ENCODE data around the gene ULK1.
"Not testable (repeated sequence)": the region's sequence is repeated elsewhere in the genome, so short reads cannot be mapped to it uniquely, and the experiment has no call there.

The ULK1 gene

DNA sequence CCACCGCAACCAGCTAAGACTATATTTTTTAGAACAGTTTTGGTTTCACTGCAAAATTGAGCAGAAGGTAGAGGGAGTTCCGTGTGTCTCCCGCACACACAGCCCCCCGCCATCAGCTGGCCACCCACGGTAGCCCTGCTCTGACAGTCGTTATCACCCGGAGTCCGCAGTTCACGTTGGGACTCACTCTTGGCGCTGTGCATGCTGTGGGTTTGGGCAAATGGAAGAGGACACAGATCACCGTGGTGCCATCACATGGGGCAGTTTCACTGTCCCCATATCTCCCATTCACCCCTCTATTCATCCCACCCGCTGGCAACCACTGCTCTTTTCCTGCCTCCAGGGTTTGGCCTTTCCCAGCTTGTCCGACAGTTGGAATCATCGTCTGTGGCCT is 31.8 kb upstream of the ULK1 start:
- DNase-seq: no peak

DNA sequence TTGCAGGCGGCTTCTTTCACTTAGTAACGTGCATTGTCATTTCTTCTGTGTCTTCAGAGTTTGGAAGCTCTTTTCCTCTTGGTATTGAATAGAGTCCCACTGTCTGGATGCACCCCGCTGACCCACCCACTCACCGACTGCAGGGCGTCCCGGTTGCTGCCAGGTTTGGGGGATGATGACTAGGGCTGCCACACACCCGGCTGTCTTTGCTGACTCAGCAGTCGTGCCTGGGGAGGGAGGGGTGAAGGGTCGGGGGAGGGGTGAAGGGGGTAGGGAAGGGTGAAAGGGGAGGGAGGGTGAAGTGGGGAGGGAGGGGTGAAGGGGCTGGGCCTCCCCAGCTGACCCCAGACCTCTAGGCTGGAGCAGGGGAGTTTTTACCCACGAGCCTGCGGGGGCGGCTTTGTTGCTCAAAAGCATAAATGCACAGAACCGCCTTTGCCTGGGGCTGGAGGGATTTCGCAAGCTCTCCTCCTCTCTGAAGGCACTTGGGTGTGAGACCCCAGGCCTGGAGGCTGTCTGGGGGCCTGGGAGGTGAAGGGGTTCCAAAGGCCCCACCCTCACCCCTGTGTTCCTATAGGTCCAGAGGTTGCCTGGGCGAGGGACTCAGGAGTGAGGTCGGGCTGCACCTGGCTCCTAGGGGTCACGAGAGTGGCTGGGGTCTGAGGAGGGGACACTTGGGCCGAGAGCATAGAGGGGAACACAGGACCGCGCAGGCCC is 31.3 kb upstream of the ULK1 start:
- no peak for DNase-seq

DNA sequence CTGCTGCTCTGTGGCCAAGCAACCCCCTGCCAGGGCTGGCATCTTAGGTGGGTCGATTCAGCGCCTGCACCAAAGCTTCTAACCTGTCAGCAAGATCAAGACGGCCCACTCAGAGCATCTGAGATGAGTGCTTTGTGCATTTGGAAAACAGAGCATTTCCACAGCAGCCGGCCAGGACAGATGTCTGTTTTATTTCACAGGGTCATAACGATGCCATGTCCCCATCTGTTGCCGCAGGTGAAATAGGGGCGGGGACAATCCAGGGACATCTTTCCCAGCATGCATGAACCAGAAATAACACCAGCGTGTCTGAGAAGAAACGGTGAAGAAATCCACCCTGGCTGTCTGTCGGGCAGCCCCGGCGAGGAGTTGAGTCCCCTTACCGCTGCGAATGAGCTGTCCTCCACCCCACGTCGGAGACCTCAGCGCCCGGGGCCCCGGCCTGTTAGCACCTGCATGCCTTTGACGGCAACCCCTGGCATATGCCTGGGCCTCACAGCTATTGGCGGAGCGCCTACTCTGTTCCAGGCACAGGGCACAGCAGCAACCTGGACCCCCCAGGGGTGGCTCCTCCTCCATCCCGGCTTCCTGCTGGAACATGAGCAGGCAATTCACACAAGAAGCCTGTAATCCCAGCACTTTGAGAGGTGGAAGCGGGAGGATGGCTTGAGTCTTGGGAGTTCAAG is 30.6 kb upstream of the ULK1 start:
- no peak for DNase-seq

DNA sequence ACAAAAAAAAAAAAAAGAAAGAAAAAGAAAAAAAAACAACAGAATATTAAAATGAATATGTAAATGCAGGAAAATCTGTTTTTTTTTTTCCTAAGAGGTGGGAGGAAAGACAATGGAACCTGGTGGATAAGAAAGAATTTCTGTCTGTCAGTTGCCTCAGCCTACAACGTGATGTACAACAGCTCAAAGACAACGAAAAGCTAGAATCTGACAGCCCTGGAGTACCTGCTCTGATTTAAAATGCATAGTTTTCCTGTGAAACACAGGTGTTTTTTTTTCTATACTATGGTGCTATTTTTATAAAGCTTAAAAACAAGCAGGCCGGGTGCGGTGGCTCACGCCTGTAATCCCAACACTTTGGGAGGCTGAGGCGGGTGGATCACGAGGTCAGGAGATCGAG is 30.0 kb upstream of the ULK1 start:
- DNase-seq: no peak

DNA sequence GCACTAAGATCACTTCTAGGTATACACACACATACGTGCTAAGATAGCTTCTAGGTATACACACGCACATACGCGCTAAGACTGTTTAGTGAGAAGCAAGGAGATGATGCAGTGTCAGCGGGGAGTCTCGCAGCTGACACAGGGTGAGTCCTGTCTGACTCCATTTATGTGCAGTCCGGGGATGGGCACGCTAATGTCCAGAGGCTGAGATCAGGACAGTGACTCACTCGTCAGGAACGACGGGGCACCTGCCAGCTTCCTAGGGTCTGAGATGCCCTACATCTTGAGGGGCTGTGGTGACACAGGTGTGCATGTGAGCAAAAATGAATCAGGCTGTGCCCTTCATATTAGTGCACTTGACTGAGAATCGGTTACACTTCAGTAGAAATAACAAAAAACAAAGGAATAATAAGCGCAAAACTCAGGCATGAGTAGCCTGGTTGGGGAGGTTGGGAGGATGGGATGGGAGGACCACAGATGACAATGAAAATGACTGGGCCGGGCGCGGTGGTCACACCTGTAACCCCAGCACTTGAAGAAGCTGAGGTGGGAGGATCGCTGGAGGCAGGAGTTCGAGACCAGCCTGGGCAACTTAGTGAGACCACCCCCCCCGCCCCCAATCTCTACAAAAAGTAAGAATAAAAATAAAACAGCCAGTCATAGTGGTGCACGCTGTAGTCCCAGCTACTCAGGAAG is 29.1 kb upstream of the ULK1 start:
- DNase-seq: no peak

DNA sequence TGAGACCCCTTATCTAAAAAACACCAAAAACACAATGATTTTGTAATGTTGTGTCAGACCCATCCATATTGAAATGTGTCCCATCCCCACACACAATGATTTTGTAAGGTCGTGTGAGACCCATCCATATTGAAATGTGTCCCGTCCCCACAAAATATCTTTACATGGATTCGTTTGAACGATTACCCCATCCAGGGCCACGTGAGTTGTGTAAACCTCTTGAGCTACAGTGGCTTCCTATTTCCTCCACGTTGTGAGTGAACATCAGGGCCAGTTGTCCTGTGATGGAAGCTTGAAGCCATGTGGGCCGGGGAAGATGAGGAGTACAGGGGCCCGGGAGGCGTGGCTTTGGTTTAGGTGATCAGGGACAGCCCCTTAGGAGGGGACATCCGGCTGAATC is 27.0 kb upstream of the ULK1 start:
- no peak for DNase-seq

DNA sequence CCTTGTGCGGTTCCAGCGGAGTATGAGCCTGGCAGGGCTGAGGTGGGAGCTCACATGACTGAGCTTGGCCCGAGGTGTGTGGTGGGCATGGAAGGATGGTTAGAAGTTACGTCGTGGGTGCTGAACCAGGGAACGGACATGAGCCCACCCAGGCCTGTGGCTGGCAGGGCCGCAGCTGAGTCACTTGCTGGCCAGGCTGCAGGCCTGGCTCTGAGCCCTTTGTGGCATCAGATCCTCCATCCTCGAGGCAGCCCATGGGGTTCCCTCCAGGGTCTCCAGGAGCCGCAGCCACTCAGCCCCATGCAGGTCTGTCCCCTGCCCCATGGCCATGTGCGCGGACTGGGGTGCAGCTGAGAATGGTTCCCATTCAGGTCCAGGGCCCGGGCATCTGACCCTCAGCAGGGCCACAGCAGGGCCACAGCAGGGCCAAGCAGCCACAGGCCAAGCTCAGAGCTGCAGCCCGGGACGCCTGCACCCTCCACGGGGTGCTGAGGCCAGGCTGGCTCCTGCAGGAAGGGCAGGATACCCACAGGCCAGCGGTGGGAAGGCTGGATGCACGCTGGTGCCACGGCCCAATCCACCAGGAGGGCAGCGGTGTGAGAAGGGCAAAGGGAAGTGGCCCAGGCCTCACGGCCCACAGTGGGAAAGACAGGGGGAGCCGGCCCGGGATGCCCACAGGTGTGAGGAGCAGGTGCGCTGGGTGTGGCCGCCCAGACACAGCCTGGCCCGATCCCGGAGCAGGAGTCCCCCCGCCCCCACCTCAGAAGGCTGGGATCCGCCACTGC is 26.3 kb upstream of the ULK1 start:
- no peak for DNase-seq

DNA sequence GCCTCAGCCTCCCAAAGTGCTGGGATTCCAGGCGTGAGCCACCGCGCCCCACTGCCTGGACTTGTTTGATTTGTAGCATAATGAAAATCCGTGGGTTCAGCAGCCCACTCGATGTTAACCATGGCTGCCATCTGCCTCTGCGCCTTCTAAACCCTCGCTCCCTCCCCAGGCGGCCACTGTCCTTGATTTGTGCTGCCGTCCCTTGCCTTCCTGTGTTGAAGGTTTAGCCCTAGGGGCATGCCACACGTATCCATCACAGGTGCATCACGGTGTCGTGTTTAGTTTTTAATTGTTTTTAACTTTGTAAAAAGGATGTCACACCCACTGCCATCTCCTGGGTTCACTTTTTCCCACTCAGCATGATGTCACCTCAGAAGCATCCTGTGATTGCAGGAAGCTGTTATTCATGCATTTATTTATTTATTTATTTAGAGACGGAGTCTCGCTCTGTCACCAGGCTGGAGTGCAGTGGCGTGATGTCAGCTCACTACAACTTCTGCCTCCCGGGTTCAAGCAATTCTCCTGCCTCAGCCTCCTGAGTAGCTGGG is 24.5 kb upstream of the ULK1 start:
- DNase-seq: no peak

DNA sequence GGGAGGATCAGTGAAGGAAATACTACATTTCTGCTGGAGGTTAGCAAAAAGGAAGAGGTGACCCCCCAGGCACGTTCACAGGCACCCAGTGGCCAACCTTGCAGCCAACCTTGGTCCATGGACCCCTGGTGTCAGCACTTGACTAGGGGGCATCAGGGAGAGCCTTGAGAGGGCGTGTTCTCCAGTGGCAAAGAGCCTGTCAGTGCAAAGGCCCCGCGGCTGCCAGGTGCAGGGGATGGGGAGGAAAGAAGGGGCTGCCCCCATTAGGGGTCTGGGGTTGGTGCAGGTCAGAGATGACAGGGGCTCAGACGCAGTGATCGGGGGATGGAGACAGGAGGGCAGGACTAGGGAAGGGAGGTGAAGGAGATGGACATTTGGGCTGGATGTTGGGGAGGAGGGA is 22.7 kb upstream of the ULK1 start:
- DNase-seq: no peak

DNA sequence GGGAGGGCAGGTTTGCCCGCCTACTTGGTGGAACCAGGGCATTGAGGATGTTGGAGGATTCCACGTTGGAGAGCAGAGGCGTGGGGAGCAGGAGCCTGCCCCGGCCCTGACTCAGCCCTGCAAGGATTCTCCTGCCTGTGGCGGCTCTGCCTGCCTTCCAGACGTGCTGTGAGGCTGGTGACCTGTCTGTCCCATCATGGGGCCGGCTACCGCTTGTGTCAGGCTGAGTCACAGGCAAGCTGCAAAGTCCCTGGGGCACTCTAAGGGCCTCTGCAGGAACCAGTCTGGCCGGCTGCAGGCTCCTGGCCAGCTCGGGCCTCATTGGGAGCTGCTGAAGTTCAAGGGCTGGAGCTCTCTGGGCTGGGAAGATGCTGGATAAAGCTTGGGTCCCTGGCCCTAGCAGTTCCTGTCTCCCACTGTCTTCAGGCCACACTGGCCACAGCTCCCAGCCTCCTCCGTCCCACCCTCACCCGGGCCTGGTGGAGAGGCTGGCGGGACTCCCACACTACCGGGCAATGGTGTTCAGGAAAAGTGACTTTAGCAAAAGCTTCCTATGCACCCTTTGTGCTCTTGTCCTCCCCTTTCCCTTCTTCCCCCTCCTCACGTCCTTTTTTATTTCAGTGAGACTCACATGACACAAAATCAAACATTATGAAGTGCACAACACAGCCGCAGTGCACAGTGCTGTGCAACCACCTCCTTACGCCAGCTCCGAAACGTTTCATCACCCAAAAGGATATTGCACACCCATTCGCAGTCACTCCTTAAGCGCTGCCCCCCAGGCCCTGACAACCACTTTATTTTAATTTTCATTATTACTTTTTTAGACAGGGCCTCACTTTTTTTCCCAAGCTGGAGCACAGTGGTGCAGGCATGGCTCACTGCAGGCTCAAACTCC is 22.0 kb upstream of the ULK1 start:
- no peak for DNase-seq

DNA sequence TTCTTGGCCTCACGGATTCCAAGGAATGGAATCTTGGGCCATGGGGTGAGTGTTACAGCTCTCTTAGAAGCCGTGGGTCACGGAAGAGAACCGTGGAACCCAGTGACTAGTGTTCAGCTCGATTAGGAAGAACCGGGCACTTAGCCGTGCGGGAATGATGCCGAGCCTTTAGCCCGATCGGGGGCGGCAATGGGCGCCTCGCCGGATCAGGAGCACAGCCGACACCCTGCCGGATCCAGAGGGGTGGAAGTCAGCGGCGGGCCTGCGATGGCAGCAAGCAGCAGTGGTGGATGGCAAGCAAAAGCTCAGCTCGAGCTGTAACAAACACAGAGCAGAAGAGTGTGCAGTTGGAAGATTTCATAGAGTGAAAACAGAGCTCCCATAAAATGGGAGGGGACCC is 21.1 kb upstream of the ULK1 start:
- DNase-seq: no peak

DNA sequence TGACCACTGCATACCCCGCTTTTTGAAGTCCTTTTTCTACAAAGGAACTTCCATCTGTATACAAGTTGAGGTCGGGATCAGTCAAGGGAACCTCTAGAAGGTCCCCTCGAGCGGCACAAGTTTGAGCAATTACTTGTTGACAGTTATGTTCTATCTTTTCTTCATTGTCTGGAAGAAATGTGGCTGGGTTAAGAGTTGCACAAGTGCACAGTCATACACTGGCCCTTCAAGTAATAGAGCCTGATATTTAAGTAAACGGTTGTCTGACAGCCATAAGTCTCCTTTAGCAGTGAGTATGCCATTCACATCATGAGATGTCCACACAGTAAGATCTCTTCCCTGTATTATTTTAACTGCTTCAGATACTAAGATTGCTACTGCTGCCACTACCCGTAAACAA is 19.4 kb upstream of the ULK1 start:
- not testable (repeated sequence) for DNase-seq

DNA sequence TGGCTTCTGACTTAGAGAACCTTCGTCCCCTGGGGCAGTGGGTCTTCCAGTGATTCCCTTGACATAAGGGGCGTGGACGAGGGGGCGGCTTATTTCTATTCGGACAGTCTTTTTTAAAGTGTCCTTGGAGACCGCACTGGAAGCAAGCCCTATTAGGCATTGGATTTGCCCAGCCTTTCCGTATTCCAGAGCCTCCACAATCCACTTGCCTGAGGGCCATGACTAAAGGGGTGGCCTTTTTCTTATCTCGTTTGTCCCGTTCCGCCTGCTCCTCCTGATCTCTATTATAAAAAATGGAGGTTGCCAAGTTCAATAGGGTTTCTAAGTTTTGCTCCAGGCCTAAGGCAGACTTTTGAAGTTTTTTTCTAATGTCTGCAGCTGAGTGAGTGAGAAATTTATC is 17.2 kb upstream of the ULK1 start:
- not testable (repeated sequence) for DNase-seq

DNA sequence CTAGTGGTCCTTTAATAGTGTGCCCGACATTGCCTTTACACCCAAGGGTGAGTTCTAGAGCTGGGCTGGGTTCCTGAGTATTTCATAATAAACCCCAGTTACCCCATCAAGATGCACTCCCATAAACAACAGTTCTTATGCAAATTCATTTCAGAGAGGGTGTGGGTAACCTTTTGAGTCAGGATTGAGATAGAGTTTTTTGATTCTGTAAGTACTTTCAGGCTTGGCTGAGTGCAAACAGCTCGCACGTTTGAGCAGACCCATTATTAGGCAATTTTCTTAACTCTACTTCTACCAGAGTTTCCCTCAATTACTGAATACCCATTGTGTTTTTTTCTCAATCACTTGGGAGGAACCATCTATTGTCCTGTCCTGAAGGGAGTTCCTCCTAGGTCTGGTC is 16.0 kb upstream of the ULK1 start:
- not testable (repeated sequence) for DNase-seq

DNA sequence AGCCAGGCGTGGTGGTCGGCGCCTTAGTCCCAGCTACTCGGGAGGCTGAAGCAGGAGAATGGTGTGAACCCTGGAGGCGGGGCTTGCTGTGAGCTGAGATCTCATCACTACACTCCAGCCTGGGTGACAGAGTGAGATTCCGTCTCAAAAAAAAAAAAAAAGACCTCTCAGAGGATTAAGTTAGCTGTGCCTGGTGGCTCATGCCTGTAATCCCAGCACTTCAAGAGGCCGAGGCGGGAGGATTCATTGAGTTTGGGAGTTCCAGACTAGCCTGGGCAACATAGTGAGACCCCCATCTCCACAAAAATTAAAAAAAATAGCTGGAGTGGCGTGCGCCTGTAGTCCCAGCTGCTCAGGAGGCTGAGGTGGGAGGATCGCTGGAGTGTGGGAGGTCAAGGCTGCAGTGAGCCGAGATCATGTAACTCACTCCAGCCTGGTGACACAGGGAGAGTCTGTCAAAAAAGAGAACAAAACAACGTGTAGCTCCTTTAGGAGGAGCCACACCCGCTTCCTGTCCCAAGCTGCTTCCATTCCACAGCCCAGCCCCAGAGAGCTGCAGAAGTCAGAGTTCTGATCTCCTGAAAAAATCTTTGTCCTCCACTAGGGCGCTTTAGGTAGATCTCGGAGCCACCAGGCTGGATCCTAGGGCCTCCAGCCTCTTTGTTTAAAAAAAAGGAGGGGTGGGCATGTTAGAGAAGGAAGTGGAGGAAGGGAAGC is 11.5 kb upstream of the ULK1 start:
- DNase-seq: no peak

DNA sequence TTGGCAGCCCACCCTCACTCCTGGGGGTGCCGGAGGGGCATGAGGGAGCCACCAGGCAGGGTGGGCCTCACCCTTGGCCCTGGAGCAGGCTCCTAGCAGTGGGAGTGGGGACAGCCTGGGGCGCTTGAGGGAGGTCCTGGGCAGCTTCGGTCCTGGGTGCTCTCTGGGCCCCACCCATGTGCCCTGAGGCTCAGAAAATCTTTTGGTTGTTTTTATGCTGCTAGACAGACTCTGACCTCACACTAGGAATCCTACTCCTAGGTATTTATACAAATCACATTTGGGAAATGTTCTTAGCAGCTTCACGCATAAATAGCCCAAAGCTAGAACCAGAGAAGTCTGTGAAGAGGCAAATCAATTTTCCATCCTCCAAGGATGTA is 10.9 kb upstream of the ULK1 start:
- no peak for DNase-seq

DNA sequence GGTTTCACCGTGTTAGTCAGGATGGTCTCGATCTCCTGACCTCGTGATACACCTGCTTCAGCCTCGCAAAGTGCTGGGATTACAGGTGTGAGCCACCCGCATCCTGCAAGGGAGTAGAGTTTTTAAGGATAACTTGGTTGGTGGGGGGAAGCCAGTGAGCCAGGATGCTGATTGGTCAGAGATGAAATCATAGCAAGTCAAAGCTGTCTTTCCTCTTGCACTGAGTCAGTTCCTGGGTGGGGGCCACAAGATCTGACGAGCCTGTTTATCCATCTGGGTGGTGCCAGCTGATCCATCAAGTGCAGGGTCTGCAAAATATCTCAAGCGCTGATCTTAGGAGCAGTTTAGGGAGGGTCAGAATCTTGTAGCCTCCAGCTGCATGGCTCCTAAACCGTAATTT is 9.3 kb upstream of the ULK1 start:
- DNase-seq: not testable (repeated sequence)

DNA sequence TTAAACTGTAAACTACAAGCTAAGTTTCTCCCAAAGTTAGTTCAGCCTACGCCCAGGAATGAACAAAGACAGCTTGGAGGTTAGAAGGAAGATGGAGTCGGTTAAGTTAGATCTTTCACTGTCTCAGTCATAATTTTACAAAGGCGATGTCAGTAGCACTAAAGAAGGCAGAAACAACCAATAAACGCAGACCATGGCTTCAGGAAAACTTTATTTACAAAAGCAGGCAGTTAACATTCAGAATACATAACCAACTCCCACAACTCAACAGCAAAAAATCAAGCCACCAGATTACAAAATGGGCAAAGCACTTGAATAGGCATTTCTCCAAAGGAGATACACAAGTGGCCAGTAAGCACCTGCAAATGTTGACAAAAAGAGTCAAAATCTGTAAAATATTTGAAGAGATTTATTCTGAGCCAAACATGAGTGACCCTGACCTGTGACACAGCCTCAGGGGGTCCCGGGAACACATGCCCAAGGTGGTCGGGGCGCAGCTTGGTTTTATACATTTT is 8.8 kb upstream of the ULK1 start:
- no peak for DNase-seq

DNA sequence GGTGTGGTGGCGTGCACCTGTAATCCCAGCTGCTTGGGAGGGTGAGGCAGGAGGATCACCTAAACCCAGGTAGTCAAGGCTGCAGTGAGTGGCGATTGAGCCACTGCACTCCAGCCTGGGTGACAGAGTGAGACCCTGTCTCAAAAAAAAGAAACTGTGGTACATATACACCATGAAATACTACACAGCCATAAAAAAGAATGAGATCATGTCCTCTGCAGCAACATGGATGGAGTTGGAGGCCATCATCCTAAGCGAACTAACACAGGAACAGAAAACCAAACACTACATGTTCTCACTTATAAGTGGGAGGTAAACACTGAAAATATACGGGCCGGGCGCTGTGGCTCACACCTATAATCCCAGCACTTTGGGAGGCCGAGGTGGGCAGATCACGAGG is 2.7 kb upstream of the ULK1 start:
- DNase-seq: not testable (repeated sequence)

DNA sequence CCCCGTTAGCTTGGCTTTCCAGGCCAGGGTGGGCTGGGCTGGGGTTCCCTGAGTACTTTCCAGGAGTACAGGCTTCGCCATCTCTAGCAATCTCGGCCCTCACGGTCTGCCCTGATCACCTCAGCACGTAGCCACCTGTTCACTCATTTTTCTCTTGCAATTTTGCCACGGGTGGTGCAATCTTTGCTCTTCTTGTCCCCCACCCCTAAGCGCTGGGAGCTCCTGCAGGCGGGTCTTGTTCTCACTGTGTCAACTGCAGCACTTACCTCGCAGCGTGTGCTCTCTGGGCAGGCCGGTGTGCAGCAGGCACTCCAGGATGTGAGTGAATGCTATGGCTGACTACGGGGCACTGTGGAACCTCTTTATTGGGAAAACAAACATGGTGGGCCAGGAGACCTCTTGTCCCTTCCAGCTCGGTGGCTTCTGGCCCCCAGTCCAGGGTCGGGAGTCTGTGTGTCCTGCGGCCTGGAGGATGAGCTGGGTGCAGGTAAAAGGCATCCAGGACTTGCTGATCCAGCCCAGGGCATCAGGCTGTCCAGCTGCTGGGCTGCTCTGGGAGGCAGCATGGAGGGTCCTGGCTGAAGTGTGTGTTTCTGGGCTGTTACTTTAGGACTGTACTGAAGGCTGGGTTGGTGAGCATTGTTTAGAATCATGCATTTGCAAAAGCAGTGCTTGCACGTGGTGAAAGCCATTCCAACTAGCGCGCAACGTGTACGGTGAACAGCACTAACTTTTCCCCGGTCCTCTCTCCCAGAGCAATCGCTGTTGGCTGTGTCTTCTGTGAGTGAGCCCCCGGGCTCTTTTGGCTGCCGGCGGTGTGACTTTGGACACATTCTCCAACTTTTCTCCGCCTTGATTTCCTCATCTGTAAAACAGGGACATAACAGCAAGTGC is 1.5 kb upstream of the ULK1 start:
- no peak for DNase-seq

Measured in activated CD4-positive, alpha-beta T cell treated with anti-CD3 and anti-CD28 coated beads, Interleukin-2, amount 50 U/mL, for 4 hours (primary cell).